ENCODE results near the gene HOXA6.

Gene HOXA6

GRCh38 chr7:27158436-27159265, 11.1 kb upstream of the HOXA6 start:
- DNase-seq (ENCODE audit: low read depth) = no peak
- H3K4me3 ChIP-seq (ENCODE audit: low read length) = no peak overlapping the region
- TF ChIP-seq, protein P1, sequence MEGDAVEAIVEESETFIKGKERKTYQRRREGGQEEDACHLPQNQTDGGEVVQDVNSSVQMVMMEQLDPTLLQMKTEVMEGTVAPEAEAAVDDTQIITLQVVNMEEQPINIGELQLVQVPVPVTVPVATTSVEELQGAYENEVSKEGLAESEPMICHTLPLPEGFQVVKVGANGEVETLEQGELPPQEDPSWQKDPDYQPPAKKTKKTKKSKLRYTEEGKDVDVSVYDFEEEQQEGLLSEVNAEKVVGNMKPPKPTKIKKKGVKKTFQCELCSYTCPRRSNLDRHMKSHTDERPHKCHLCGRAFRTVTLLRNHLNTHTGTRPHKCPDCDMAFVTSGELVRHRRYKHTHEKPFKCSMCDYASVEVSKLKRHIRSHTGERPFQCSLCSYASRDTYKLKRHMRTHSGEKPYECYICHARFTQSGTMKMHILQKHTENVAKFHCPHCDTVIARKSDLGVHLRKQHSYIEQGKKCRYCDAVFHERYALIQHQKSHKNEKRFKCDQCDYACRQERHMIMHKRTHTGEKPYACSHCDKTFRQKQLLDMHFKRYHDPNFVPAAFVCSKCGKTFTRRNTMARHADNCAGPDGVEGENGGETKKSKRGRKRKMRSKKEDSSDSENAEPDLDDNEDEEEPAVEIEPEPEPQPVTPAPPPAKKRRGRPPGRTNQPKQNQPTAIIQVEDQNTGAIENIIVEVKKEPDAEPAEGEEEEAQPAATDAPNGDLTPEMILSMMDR (conservative IDR thresholded peaks at IDR 0.05; ENCODE audit: low read depth, low read length) = no peak

- H3K4me3 ChIP-seq (ENCODE audit: low read length) = no peak overlapping the region
- TF ChIP-seq, protein P1 (conservative IDR thresholded peaks at IDR 0.05; ENCODE audit: low read depth, low read length) = no peak
- DNase-seq (ENCODE audit: low read depth) = no peak
Observed at GRCh38 chr7:27157702-27158431, 10.3 kb upstream of the HOXA6 start.

- TF ChIP-seq, protein P1 (conservative IDR thresholded peaks at IDR 0.05; ENCODE audit: low read depth, low read length) = no peak
- H3K4me3 ChIP-seq (ENCODE audit: low read length) = no peak overlapping the region
- no peak for DNase-seq (ENCODE audit: low read depth)
Observed at GRCh38 chr7:27156916-27157701, 9.5 kb upstream of the HOXA6 start.

- TF ChIP-seq, protein P1 (conservative IDR thresholded peaks at IDR 0.05; ENCODE audit: low read depth, low read length) = no peak
- H3K4me3 ChIP-seq (ENCODE audit: low read length) = no peak within 1 kb of the TSS
- no peak for DNase-seq (ENCODE audit: low read depth)
Observed at GRCh38 chr7:27156508-27156898, 8.9 kb upstream of the HOXA6 start, which contains the start of gene HOXA7. TSS of gene HOXA7 (minus strand) at chr7:27156675. CDS start at chr7:27156545, 130 bp downstream.

- TF ChIP-seq, protein P1 (conservative IDR thresholded peaks at IDR 0.05; ENCODE audit: low read depth, low read length) = no peak
- no peak overlapping the region for H3K4me3 ChIP-seq (ENCODE audit: low read length)
- DNase-seq (ENCODE audit: low read depth) = no peak
Observed at GRCh38 chr7:27155816-27156507, 8.4 kb upstream of the HOXA6 start.

Data from retinal pigment epithelial cell (primary cell).